ENCODE data around the gene GRIA3.

The GRIA3 gene

GRCh38 chrX:123340696-123341095 is 156.6 kb downstream of the GRIA3 start:
- no peak overlapping the region for H4K8ac ChIP-seq (ENCODE audit: low read depth, low read length)
- no CpG with 5 or more reads among the region's 3 CpGs for WGBS, 2 donors (ENCODE audit: extremely low coverage in 2 of 2, insufficient read length in 2 of 2, insufficient replicate concordance in 1 of 2)
- DNase-seq (ENCODE audit: low spot score): no peak

GRCh38 chrX:123348468-123348867 is 164.4 kb downstream of the GRIA3 start:
- Histone ChIP-seq H2AFZ (ENCODE audit: low read length) (no peak overlapping the region), H3K27ac (replicated peaks; ENCODE audit: low read length) (no peak overlapping the region)

More at GRCh38 chrX:123340696-123341095, 156.6 kb downstream of the GRIA3 start:
- no peak overlapping the region for H2BK15ac ChIP-seq (ENCODE audit: low read length)
- no peaks in the 10 kb centered on the region for H3K79me1 ChIP-seq (ENCODE audit: low read depth, low read length)
- no peak overlapping the region for H3K9ac ChIP-seq (ENCODE audit: low read depth, low read length, poor library complexity)
- H4K91ac ChIP-seq (ENCODE audit: low read depth, low read length, poor library complexity): no peak overlapping the region
- no peak overlapping the region for H3K4me3 ChIP-seq (ENCODE audit: low read length in 2 of 2)
- H2AFZ ChIP-seq (ENCODE audit: low read length): no peak overlapping the region
- H2AK5ac ChIP-seq (ENCODE audit: low read depth, low read length): no peak overlapping the region
- H3K23ac ChIP-seq (ENCODE audit: low read depth, low read length, poor library complexity): no peak overlapping the region
- H3K4me1 ChIP-seq (ENCODE audit: control insufficient read depth in 2 of 2, insufficient read depth in 1 of 2, low read depth in 1 of 2, low read length in 2 of 2): peaks cover 0 to 3% of the 10 kb centered on the region in 2 donors
- H3K18ac ChIP-seq (ENCODE audit: low read length): no peak overlapping the region
- no peak overlapping the region for H2BK120ac ChIP-seq (ENCODE audit: low read depth, low read length)
- H2BK12ac ChIP-seq (ENCODE audit: low read length): no peak overlapping the region
- H3K27me3 ChIP-seq (ENCODE audit: control insufficient read depth in 3 of 3, insufficient read depth in 3 of 3, low read depth in 1 of 3, low read length in 3 of 3): no peaks in the 10 kb centered on the region
- no peak overlapping the region for H3K27ac ChIP-seq (replicated peaks; ENCODE audit: low read length)
- H2BK5ac ChIP-seq (ENCODE audit: low read length): no peak overlapping the region
- H3K4me2 ChIP-seq (ENCODE audit: insufficient read depth, low read length, poor library complexity, severe bottlenecking): no peak overlapping the region
- no peaks in the 10 kb centered on the region for H3K36me3 ChIP-seq (replicated peaks in 1 of 2; ENCODE audit: control insufficient read depth in 2 of 2, insufficient read depth in 2 of 2, low read length in 2 of 2)
- no peaks in the 10 kb centered on the region for H3K9me3 ChIP-seq (replicated peaks in 1 of 2; ENCODE audit: control insufficient read depth in 2 of 2, insufficient read depth in 1 of 2, low read depth in 1 of 2, low read length in 2 of 2)
- H3K4ac ChIP-seq (ENCODE audit: low read length): no peak overlapping the region
- no peak overlapping the region for H3K14ac ChIP-seq (ENCODE audit: low read length)

GRCh38 chrX:123350226-123350625 is 166.1 kb downstream of the GRIA3 start:
- no CpG with 5 or more reads among the region's 2 CpGs for WGBS, 2 donors (ENCODE audit: extremely low coverage in 2 of 2, insufficient read length in 2 of 2, insufficient replicate concordance in 1 of 2)
- no peak overlapping the region for H2BK5ac ChIP-seq (ENCODE audit: low read length)
- H3K27me3 ChIP-seq (ENCODE audit: control insufficient read depth in 3 of 3, insufficient read depth in 3 of 3, low read depth in 1 of 3, low read length in 3 of 3): no peaks in the 10 kb centered on the region
- H3K4me1 ChIP-seq (ENCODE audit: control insufficient read depth in 2 of 2, insufficient read depth in 1 of 2, low read depth in 1 of 2, low read length in 2 of 2): no peaks in the 10 kb centered on the region
- H4K91ac ChIP-seq (ENCODE audit: low read depth, low read length, poor library complexity): no peak overlapping the region
- H3K23ac ChIP-seq (ENCODE audit: low read depth, low read length, poor library complexity): no peak overlapping the region
- no peak overlapping the region for H2BK120ac ChIP-seq (ENCODE audit: low read depth, low read length)
- no peak overlapping the region for H3K4me2 ChIP-seq (ENCODE audit: insufficient read depth, low read length, poor library complexity, severe bottlenecking)
- no peak overlapping the region for H3K27ac ChIP-seq (replicated peaks; ENCODE audit: low read length)
- H4K8ac ChIP-seq (ENCODE audit: low read depth, low read length): no peak overlapping the region
- no peak overlapping the region for H3K14ac ChIP-seq (ENCODE audit: low read length)
- H3K4ac ChIP-seq (ENCODE audit: low read length): no peak overlapping the region
- no peak overlapping the region for H3K4me3 ChIP-seq (ENCODE audit: low read length in 2 of 2)
- no peak overlapping the region for H2AFZ ChIP-seq (ENCODE audit: low read length)
- no peak overlapping the region for H2BK12ac ChIP-seq (ENCODE audit: low read length)
- H3K36me3 ChIP-seq (replicated peaks in 1 of 2; ENCODE audit: control insufficient read depth in 2 of 2, insufficient read depth in 2 of 2, low read length in 2 of 2): no peaks in the 10 kb centered on the region
- no peak overlapping the region for H2AK5ac ChIP-seq (ENCODE audit: low read depth, low read length)
- H3K9me3 ChIP-seq (replicated peaks in 1 of 2; ENCODE audit: control insufficient read depth in 2 of 2, insufficient read depth in 1 of 2, low read depth in 1 of 2, low read length in 2 of 2): no peaks in the 10 kb centered on the region
- H2BK15ac ChIP-seq (ENCODE audit: low read length): no peak overlapping the region
- no peaks in the 10 kb centered on the region for H3K79me1 ChIP-seq (ENCODE audit: low read depth, low read length)
- no peak overlapping the region for H3K18ac ChIP-seq (ENCODE audit: low read length)
- no peak overlapping the region for H3K9ac ChIP-seq (ENCODE audit: low read depth, low read length, poor library complexity)
- no peak for DNase-seq (ENCODE audit: low spot score)

More at GRCh38 chrX:123348468-123348867, 164.4 kb downstream of the GRIA3 start:
- no peaks in the 10 kb centered on the region for H3K79me1 ChIP-seq (ENCODE audit: low read depth, low read length)
- H3K14ac ChIP-seq (ENCODE audit: low read length): no peak overlapping the region
- no peak overlapping the region for H3K4ac ChIP-seq (ENCODE audit: low read length)
- H3K27me3 ChIP-seq (ENCODE audit: control insufficient read depth in 3 of 3, insufficient read depth in 3 of 3, low read depth in 1 of 3, low read length in 3 of 3): no peaks in the 10 kb centered on the region
- H2AK5ac ChIP-seq (ENCODE audit: low read depth, low read length): no peak overlapping the region
- no peak overlapping the region for H2BK12ac ChIP-seq (ENCODE audit: low read length)
- H3K9me3 ChIP-seq (replicated peaks in 1 of 2; ENCODE audit: control insufficient read depth in 2 of 2, insufficient read depth in 1 of 2, low read depth in 1 of 2, low read length in 2 of 2): no peaks in the 10 kb centered on the region
- no peak overlapping the region for H3K4me3 ChIP-seq (ENCODE audit: low read length in 2 of 2)
- H2BK5ac ChIP-seq (ENCODE audit: low read length): no peak overlapping the region
- H2BK120ac ChIP-seq (ENCODE audit: low read depth, low read length): no peak overlapping the region
- H3K4me1 ChIP-seq (ENCODE audit: control insufficient read depth in 2 of 2, insufficient read depth in 1 of 2, low read depth in 1 of 2, low read length in 2 of 2): no peaks in the 10 kb centered on the region
- H4K8ac ChIP-seq (ENCODE audit: low read depth, low read length): no peak overlapping the region
- no peak overlapping the region for H4K91ac ChIP-seq (ENCODE audit: low read depth, low read length, poor library complexity)
- no peak overlapping the region for H3K9ac ChIP-seq (ENCODE audit: low read depth, low read length, poor library complexity)
- no peak overlapping the region for H3K4me2 ChIP-seq (ENCODE audit: insufficient read depth, low read length, poor library complexity, severe bottlenecking)
- H3K18ac ChIP-seq (ENCODE audit: low read length): no peak overlapping the region
- no CpG with 5 or more reads among the region's 1 CpG for WGBS, 2 donors (ENCODE audit: extremely low coverage in 2 of 2, insufficient read length in 2 of 2, insufficient replicate concordance in 1 of 2)
- H2BK15ac ChIP-seq (ENCODE audit: low read length): no peak overlapping the region
- no peak overlapping the region for H3K23ac ChIP-seq (ENCODE audit: low read depth, low read length, poor library complexity)
- no peak for DNase-seq (ENCODE audit: low spot score)
- H3K36me3 ChIP-seq (replicated peaks in 1 of 2; ENCODE audit: control insufficient read depth in 2 of 2, insufficient read depth in 2 of 2, low read length in 2 of 2): no peaks in the 10 kb centered on the region

DNA sequence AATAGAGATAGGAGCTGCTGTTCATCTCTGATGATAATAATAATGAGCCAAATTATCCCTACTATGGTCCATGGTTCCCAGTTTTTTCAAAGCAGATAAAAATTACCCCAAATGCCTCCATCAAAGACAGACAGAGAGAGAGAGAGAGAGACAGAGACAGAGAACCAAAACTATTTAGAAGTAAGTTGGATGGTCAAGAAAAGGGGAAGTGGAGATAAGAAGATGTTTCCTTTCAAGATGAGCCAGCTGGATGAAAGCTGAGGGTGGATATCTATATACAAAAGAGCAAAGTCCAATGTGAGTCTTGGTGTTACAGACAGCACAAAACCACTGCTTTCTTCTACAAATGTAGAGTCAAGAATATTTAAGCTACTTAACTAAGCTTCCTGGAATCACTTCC is 173.9 kb downstream of the GRIA3 start:
- Histone ChIP-seq H3K4me3 (ENCODE audit: low read length in 2 of 2) (no peak overlapping the region), H3K23ac (ENCODE audit: low read depth, low read length, poor library complexity) (no peak overlapping the region), H4K8ac (ENCODE audit: low read depth, low read length) (no peak overlapping the region), H2AFZ (ENCODE audit: low read length) (no peak overlapping the region), H2BK12ac (ENCODE audit: low read length) (no peak overlapping the region), H3K27me3 (ENCODE audit: control insufficient read depth in 3 of 3, insufficient read depth in 3 of 3, low read depth in 1 of 3, low read length in 3 of 3) (no peaks in the 10 kb centered on the region), H3K4ac (ENCODE audit: low read length) (no peak overlapping the region), H3K36me3 (replicated peaks in 1 of 2; ENCODE audit: control insufficient read depth in 2 of 2, insufficient read depth in 2 of 2, low read length in 2 of 2) (no peaks in the 10 kb centered on the region), H2BK5ac (ENCODE audit: low read length) (no peak overlapping the region), H3K4me1 (ENCODE audit: control insufficient read depth in 2 of 2, insufficient read depth in 1 of 2, low read depth in 1 of 2, low read length in 2 of 2) (no peaks in the 10 kb centered on the region), H3K18ac (ENCODE audit: low read length) (no peak overlapping the region), H2BK120ac (ENCODE audit: low read depth, low read length) (no peak overlapping the region), H3K27ac (replicated peaks; ENCODE audit: low read length) (no peak overlapping the region), H2AK5ac (ENCODE audit: low read depth, low read length) (no peak overlapping the region), H3K9me3 (replicated peaks in 1 of 2; ENCODE audit: control insufficient read depth in 2 of 2, insufficient read depth in 1 of 2, low read depth in 1 of 2, low read length in 2 of 2) (no peaks in the 10 kb centered on the region), H2BK15ac (ENCODE audit: low read length) (no peak overlapping the region), H3K14ac (ENCODE audit: low read length) (no peak overlapping the region), H3K79me1 (ENCODE audit: low read depth, low read length) (no peaks in the 10 kb centered on the region), H4K91ac (ENCODE audit: low read depth, low read length, poor library complexity) (no peak overlapping the region), H3K9ac (ENCODE audit: low read depth, low read length, poor library complexity) (no peak overlapping the region), H3K4me2 (ENCODE audit: insufficient read depth, low read length, poor library complexity, severe bottlenecking) (no peak overlapping the region)
- DNase-seq (ENCODE audit: low spot score): no peak
